GM18868 (cell line): ENCODE data around the gene MUC20.

Source experiments
- ATAC-seq: cut with Tn5 transposase; IDR thresholded peaks from one replicate; pipeline ENCODE4 v1.9.1; 2021; ENCODE audit warnings: mild to moderate bottlenecking, moderate library complexity; ENCODE audit not compliant: unreplicated experiment

The MUC20 gene

GRCh38 chr3:195754141-195754540 is 33.4 kb downstream of the MUC20 start:
- no peak for ATAC-seq

GRCh38 chr3:195754906-195755305 is 34.1 kb downstream of the MUC20 start:
- ATAC-seq: no peak

DNA sequence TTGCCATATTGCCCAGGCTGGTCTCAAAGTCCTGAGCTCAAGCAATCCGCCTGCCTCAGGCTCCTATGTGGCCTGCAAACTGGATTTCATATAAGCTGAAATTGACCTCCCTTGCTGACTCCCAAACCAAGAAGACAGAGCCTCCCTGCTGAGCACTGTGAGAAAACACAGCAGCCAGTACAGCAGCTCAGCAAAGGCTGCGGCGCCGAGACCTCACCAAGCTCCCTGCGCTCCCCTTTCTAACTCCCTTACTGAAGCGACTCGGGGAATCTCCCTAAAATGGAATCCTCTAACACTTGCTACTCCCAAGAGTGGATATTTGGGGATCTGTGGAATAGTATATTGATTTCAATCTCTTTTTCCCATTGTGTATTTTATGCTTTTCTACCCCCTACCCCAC is 34.6 kb downstream of the MUC20 start:
- no peak for ATAC-seq

- ATAC-seq: no peak
Measured at GRCh38 chr3:195755791-195756676, 35.3 kb downstream of the MUC20 start.

- no peak for ATAC-seq
Measured at GRCh38 chr3:195757438-195757770, 36.6 kb downstream of the MUC20 start.

- ATAC-seq: no peak
Measured at GRCh38 chr3:195757827-195758226, 37.0 kb downstream of the MUC20 start.

DNA sequence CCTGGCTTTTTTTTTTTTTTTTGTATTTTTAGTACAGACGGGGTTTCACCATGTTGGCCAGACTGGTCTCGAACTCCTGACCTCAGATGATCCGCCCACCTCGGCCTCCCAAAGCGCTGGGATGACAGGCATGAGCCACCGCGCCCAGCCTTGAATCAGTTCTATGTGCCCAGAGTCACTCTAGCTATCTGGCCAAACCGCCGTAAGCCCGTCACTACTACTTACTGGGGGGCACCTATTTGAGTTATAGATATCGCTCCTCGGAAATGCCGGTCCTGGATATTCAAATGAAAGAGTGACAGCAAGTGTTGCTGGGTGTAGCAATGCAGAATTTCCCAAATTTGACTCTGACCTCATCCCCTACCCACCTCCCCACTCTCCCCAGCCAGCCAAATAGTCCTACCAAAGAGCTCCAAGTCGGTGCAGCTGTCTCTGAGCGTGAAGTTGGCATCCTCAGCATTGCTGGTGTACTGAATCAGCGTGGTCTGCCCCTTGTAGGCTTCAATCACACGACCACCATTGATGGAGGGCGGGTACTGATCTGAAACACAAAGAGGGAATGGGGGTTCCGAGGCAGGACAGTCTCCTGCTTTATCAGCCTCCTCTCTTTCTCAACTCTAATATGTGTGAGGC is 38.1 kb downstream of the MUC20 start:
- ATAC-seq: no peak

GRCh38 chr3:195760345-195761122 is 39.8 kb downstream of the MUC20 start:
- no peak for ATAC-seq

DNA sequence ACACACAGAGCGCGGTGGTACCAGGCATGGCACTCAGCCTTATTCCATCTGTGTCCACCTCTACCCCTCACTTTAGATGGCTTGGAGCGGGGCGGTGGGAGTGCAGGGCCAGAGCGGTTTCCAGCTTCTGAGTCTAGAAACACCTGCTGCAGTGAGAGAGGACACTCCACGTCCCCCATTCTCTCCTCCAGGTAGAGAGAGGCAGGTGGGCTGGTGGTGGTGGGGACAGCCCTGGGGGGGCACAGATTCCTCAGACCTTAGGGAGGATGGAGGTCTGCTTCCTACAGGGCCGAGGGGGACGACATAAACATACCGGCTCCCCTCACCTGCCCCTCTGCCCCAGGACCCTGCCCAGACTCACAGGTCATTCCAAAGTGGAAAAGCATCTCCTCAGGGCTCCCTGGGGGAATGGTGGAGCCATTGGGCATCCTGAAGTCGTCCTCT is 40.4 kb downstream of the MUC20 start:
- no peak for ATAC-seq

- ATAC-seq: no peak
Measured at GRCh38 chr3:195761567-195762248, 40.9 kb downstream of the MUC20 start.

GRCh38 chr3:195762249-195762585 is 41.4 kb downstream of the MUC20 start:
- no peak for ATAC-seq

- no peak for ATAC-seq
Measured at GRCh38 chr3:195762611-195763010, 41.8 kb downstream of the MUC20 start.

- no peak for ATAC-seq
Measured at GRCh38 chr3:195763076-195763830, 42.5 kb downstream of the MUC20 start.

- no peak for ATAC-seq
Measured at GRCh38 chr3:195763843-195764825, 43.4 kb downstream of the MUC20 start.

GRCh38 chr3:195764961-195765706 is 44.4 kb downstream of the MUC20 start:
- no peak for ATAC-seq

DNA sequence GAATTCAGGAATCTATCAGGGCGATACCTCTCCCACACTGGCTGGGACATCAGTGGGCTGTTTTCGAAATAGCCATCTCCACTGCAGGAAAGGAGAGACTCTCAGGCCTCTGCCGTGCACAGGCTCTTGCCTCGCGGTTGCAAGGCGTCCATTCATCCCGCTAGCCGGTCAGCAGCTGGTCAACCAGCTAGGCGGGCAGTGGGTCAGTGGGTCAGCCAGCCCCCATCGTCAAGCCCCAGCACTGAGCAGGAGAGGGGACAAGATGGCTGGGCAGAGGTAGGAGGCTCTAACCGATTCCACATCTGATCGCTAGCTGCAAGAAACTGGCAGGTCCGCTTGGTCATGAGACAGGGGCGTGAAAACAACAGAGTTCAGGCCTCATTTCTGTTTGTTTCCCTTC is 45.9 kb downstream of the MUC20 start:
- ATAC-seq: no peak

GRCh38 chr3:195767792-195768191 is 47.0 kb downstream of the MUC20 start:
- no peak for ATAC-seq

- no peak for ATAC-seq
Measured at GRCh38 chr3:195768414-195768813, 47.6 kb downstream of the MUC20 start.
